Heart left ventricle (tissue), 13 donors: Measurements from ENCODE around the gene DCLRE1A.

Source experiments
- POLR2A ChIP-seq, 2 donors: fragments of 450-650 bp; IDR thresholded peaks; one replicate each; pipeline ENCODE4 v1.6.1; 2017; ENCODE audit warnings: antibody characterized with exemption in 2 of 2, mild to moderate bottlenecking in 2 of 2, moderate library complexity in 2 of 2
- TF ChIP-seq, protein P1 (sequence below), 12 donors: fragments of 200-600 bp; sonication (generic) in 4 of 12; IDR thresholded peaks; one replicate each; pipeline versions ENCODE4 v1.5.0 to v1.8.0; 2018 to 2022; ENCODE audit warnings: antibody characterized with exemption in 12 of 12, mild to moderate bottlenecking in 5 of 12
- donor health status: ischemic (EF 13 %, LVEDD 7.1; RV severe dilation, severe dysfunction).
- donor health status: DM: no; HTN: yes; CAD: no.
- donor health status: DM: no; HTN: no; CAD: no.
- donor health status: ischemic (EF 25% LVEDD 6.9; RV normal size, moderate dysfunction).
- donor health status: ischemic (EF 25% LVEDD 5.7; RV mildly dilated, moderate dysfunction).
- donor health status: ischemic (EF 35%, LVEDD 5.7; RV mildly dilated, moderate dysfunction).
- donor health status: nonischemic (EF 11% LVEDD 7.7; RV severe dilation, severe dysfunction).
- donor health status: DM: yes; HTN: yes; CAD: no.
- donor health status: PGD.
- donor health status: ischemic (EF 29% LVEDD 5.4; RV normal size, mild dysfunction).
- donor health status: nonischemic (EF 23%, LVEDD 6.1; RV moderate dilation, normal function).

DNA sequence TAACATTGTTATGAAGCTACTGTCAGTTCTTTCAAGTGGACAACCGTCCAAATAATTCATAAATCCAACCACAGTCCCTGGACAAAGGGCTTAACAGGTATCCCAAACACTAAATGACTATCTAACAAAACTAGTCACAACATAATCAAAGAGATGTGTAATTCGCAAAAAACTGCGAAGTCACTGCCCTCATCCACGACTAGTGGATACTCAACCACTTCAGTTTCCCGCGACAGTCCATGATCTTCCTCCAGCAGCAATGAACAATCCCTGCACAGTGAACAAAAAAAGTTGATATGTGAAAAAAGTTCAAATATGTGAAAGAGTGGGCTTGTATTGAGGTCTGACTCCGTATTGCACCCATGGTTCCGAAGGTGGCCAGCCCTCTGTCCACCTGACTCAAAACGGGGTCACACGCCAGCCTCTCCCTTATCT, 287 bp downstream of the DCLRE1A start:
- TF ChIP-seq, protein P1, sequence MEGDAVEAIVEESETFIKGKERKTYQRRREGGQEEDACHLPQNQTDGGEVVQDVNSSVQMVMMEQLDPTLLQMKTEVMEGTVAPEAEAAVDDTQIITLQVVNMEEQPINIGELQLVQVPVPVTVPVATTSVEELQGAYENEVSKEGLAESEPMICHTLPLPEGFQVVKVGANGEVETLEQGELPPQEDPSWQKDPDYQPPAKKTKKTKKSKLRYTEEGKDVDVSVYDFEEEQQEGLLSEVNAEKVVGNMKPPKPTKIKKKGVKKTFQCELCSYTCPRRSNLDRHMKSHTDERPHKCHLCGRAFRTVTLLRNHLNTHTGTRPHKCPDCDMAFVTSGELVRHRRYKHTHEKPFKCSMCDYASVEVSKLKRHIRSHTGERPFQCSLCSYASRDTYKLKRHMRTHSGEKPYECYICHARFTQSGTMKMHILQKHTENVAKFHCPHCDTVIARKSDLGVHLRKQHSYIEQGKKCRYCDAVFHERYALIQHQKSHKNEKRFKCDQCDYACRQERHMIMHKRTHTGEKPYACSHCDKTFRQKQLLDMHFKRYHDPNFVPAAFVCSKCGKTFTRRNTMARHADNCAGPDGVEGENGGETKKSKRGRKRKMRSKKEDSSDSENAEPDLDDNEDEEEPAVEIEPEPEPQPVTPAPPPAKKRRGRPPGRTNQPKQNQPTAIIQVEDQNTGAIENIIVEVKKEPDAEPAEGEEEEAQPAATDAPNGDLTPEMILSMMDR (IDR thresholded peaks at IDR 0.05): no peak
- TF ChIP-seq POLR2A (IDR thresholded peaks at IDR 0.05): no peak
